HepG2 (cell line): ENCODE measurements around the gene KBTBD3. TPM values are rescaled to one million over a fixed set of nuclear protein-coding genes. Genes with fewer than 3 reads are reported as not detected.

ENCODE experiments used
- CCDC6 ChIP-seq: sonication (generic); formaldehyde crosslinking; IDR thresholded peaks from 2 replicates; pipeline ENCODE4 v1.8.1; 2022; ENCODE audit warnings: mild to moderate bottlenecking, missing genetic modification reagents, moderate library complexity
- HDAC6 ChIP-seq: fragments of 200-600 bp; sonication (generic); IDR thresholded peaks from 2 replicates; pipeline ENCODE4 v1.7.0; 2017; ENCODE audit warnings: mild to moderate bottlenecking, antibody characterized with exemption, low read length, low read depth
- HES4 ChIP-seq: sonication (generic); formaldehyde crosslinking; IDR thresholded peaks from 2 replicates; pipeline ENCODE4 v1.9.0; 2021; ENCODE audit warnings: mild to moderate bottlenecking, missing genetic modification reagents, borderline replicate concordance
- MZF1 ChIP-seq: sonication (generic); formaldehyde crosslinking; IDR thresholded peaks from 2 replicates; pipeline ENCODE4 v1.8.1; 2023; ENCODE audit warnings: mild to moderate bottlenecking, missing genetic modification reagents, borderline replicate concordance
- RBAK ChIP-seq: sonication (generic); formaldehyde crosslinking; IDR thresholded peaks from 2 replicates; pipeline ENCODE4 v1.5.1; 2020; ENCODE audit warnings: mild to moderate bottlenecking, missing genetic modification reagents
- THAP11 ChIP-seq: IDR thresholded peaks from 2 replicates; pipeline ENCODE4 v1.6.1; 2016; ENCODE audit warnings: missing biosample characterization, missing genetic modification reagents
- ZNF33B ChIP-seq: sonication (generic); formaldehyde crosslinking; IDR thresholded peaks from 2 replicates; pipeline ENCODE4 v1.5.1; 2020; ENCODE audit warnings: mild to moderate bottlenecking, missing genetic modification reagents
- ZNF501 ChIP-seq: sonication (generic); formaldehyde crosslinking; IDR thresholded peaks from 2 replicates; pipeline ENCODE4 v1.5.1; 2020; ENCODE audit warnings: mild to moderate bottlenecking, moderate library complexity, missing genetic modification reagents
- ZNF546 ChIP-seq: sonication (generic); formaldehyde crosslinking; conservative IDR thresholded peaks from 2 replicates; pipeline ENCODE4 v1.8.1; 2023; ENCODE audit warnings: mild to moderate bottlenecking, missing genetic modification reagents
- ZNF605 ChIP-seq: sonication (generic); formaldehyde crosslinking; IDR thresholded peaks from 2 replicates; pipeline ENCODE4 v1.8.0; 2022; ENCODE audit warnings: mild to moderate bottlenecking, missing genetic modification reagents
- ZNF782 ChIP-seq: sonication (generic); formaldehyde crosslinking; IDR thresholded peaks from 2 replicates; pipeline ENCODE4 v1.4.0; 2020; ENCODE audit warnings: missing genetic modification reagents, mild to moderate bottlenecking, borderline replicate concordance
- ZNF878 ChIP-seq: sonication (generic); formaldehyde crosslinking; IDR thresholded peaks from 2 replicates; pipeline ENCODE4 v1.8.1; 2023; ENCODE audit warnings: mild to moderate bottlenecking, missing genetic modification reagents, moderate library complexity
- polyA plus RNA-seq, 8 experiments: library from polyadenylated mRNA; depleted of rRNA in 3 of 8; stranded (reverse) in 7 of 8; unstranded in 1 of 8; fragments of >200 nt; fragmentation: Illumina TruSeq in 4 of 8; extraction: Trizol in 4 of 8; gene quantifications; 2 replicates each; pipeline versions ENCODE4 v1.2.1 to v1.2.3, GENCODE V29; 2011 to 2016; ENCODE audit warnings: low read depth in 4 of 8, missing spikeins in 1 of 8, mixed read lengths in 1 of 8; ENCODE audit not compliant: insufficient read depth in 1 of 8
- total RNA-seq, 5 experiments: library from RNA; depleted of rRNA; stranded (reverse); fragments of >200 nt; fragmentation: Illumina TruSeq; extraction: Trizol; gene quantifications; 2 replicates each; pipeline ENCODE4 v1.2.3, GENCODE V29; 2016; ENCODE audit warnings: low read depth in 1 of 5
- TF ChIP-seq, protein P1 (sequence below): IDR thresholded peaks from 2 replicates; pipeline ENCODE4 v1.6.1; 2016; ENCODE audit warnings: mild to moderate bottlenecking
- TF ChIP-seq, protein P2 (sequence below): sonication (generic); formaldehyde crosslinking; IDR thresholded peaks from 2 replicates; pipeline ENCODE4 v1.4.0; 2020; ENCODE audit warnings: missing genetic modification reagents
- TF ChIP-seq, protein P3 (sequence below): sonication (generic); formaldehyde crosslinking; IDR thresholded peaks from 2 replicates; pipeline ENCODE4 v1.5.0; 2020; ENCODE audit warnings: missing genetic modification reagents
- TF ChIP-seq, protein P4 (sequence below): sonication (generic); formaldehyde crosslinking; conservative IDR thresholded peaks from 2 replicates; pipeline ENCODE4 v1.8.1; 2023; ENCODE audit warnings: missing genetic modification reagents
- TF ChIP-seq, protein P5 (sequence below): sonication (generic); formaldehyde crosslinking; IDR thresholded peaks from 2 replicates; pipeline ENCODE4 v1.5.1; 2020; ENCODE audit warnings: mild to moderate bottlenecking, moderate library complexity, missing genetic modification reagents

KBTBD3 gene
- total and polyA plus RNA-seq, 2 of the 13 experiments (the other 11 are each of a cell fraction or from before 2014, with no cell fraction given): 1.8 to 7.4 TPM

DNA sequence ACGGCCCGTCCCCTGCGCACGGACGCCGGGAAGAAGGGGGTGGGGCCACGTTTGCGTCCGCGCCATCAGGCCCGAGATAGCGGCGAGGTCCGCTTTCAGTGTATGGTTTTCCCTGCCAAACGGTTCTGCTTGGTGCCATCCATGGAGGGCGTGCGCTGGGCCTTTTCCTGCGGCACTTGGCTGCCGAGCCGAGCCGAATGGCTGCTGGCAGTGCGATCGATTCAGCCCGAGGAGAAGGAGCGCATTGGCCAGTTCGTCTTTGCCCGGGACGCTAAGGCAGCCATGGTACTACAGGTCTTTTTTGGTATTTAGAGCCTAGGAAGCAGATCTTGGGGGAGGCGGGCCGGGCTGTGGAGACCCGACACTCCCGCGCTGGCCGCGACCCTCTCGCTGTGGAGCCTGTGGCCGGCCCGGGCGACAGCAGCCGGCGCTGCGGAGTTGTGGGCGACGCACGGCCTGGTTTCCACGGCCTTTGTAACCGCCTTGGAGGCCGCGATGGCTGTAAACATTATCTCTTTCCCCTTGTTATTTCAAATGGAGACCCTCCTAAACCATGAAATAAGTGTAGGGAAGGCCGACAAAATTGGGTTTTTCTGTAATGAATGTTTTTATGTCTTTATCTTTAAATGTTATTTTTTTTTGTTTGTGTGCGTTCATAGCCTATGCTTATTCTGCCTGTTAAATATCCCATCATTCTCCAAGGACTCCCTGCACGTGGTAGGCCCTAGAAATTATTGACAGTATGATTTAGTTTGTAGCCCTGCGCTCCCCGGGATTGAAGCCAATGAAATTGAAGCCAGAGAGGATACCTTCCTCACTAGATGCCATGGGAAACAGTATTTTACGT is 685 bp upstream of the KBTBD3 start, which contains the start of gene AASDHPPT (continued):
- TF ChIP-seq, protein P1, sequence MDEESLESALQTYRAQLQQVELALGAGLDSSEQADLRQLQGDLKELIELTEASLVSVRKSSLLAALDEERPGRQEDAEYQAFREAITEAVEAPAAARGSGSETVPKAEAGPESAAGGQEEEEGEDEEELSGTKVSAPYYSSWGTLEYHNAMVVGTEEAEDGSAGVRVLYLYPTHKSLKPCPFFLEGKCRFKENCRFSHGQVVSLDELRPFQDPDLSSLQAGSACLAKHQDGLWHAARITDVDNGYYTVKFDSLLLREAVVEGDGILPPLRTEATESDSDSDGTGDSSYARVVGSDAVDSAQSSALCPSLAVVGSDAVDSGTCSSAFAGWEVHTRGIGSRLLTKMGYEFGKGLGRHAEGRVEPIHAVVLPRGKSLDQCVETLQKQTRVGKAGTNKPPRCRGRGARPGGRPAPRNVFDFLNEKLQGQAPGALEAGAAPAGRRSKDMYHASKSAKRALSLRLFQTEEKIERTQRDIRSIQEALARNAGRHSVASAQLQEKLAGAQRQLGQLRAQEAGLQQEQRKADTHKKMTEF (CRISPR knock-in tag): peak; percentile 80; the same call in 1 of the 2 replicates
- peak; percentile 50; the same call in 1 of the 2 replicates for TF ChIP-seq CCDC6 (CRISPR knock-in tag)
- TF ChIP-seq, protein P2, sequence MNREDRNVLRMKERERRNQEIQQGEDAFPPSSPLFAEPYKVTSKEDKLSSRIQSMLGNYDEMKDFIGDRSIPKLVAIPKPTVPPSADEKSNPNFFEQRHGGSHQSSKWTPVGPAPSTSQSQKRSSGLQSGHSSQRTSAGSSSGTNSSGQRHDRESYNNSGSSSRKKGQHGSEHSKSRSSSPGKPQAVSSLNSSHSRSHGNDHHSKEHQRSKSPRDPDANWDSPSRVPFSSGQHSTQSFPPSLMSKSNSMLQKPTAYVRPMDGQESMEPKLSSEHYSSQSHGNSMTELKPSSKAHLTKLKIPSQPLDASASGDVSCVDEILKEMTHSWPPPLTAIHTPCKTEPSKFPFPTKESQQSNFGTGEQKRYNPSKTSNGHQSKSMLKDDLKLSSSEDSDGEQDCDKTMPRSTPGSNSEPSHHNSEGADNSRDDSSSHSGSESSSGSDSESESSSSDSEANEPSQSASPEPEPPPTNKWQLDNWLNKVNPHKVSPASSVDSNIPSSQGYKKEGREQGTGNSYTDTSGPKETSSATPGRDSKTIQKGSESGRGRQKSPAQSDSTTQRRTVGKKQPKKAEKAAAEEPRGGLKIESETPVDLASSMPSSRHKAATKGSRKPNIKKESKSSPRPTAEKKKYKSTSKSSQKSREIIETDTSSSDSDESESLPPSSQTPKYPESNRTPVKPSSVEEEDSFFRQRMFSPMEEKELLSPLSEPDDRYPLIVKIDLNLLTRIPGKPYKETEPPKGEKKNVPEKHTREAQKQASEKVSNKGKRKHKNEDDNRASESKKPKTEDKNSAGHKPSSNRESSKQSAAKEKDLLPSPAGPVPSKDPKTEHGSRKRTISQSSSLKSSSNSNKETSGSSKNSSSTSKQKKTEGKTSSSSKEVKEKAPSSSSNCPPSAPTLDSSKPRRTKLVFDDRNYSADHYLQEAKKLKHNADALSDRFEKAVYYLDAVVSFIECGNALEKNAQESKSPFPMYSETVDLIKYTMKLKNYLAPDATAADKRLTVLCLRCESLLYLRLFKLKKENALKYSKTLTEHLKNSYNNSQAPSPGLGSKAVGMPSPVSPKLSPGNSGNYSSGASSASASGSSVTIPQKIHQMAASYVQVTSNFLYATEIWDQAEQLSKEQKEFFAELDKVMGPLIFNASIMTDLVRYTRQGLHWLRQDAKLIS (CRISPR knock-in tag): peak; percentile 52; the same call in 1 of the 2 replicates
- TF ChIP-seq, protein P3, sequence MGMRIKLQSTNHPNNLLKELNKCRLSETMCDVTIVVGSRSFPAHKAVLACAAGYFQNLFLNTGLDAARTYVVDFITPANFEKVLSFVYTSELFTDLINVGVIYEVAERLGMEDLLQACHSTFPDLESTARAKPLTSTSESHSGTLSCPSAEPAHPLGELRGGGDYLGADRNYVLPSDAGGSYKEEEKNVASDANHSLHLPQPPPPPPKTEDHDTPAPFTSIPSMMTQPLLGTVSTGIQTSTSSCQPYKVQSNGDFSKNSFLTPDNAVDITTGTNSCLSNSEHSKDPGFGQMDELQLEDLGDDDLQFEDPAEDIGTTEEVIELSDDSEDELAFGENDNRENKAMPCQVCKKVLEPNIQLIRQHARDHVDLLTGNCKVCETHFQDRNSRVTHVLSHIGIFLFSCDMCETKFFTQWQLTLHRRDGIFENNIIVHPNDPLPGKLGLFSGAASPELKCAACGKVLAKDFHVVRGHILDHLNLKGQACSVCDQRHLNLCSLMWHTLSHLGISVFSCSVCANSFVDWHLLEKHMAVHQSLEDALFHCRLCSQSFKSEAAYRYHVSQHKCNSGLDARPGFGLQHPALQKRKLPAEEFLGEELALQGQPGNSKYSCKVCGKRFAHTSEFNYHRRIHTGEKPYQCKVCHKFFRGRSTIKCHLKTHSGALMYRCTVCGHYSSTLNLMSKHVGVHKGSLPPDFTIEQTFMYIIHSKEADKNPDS (CRISPR knock-in tag): 0 out of 2 replicates have a peak, but pooled peaks have one; percentile 48
- TF ChIP-seq ZNF605 (CRISPR knock-in tag): peak; percentile 26; the same call in 1 of the 2 replicates
- TF ChIP-seq THAP11: peak; percentile 62
- peak; percentile 70; the same call in 1 of the 2 replicates for TF ChIP-seq ZNF501
- TF ChIP-seq, protein P4, sequence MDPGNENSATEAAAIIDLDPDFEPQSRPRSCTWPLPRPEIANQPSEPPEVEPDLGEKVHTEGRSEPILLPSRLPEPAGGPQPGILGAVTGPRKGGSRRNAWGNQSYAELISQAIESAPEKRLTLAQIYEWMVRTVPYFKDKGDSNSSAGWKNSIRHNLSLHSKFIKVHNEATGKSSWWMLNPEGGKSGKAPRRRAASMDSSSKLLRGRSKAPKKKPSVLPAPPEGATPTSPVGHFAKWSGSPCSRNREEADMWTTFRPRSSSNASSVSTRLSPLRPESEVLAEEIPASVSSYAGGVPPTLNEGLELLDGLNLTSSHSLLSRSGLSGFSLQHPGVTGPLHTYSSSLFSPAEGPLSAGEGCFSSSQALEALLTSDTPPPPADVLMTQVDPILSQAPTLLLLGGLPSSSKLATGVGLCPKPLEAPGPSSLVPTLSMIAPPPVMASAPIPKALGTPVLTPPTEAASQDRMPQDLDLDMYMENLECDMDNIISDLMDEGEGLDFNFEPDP: 0 out of 2 replicates have a peak, but pooled peaks have one; percentile 78
- 0 out of 2 replicates have a peak, but pooled peaks have one; percentile 68 for TF ChIP-seq MZF1 (CRISPR knock-in tag)
- TF ChIP-seq ZNF782 (CRISPR knock-in tag): peak; percentile 74
- 0 out of 2 replicates have a peak, but pooled peaks have one; percentile 53 for TF ChIP-seq ZNF33B (CRISPR knock-in tag)
- TF ChIP-seq HES4 (CRISPR knock-in tag): peak; percentile 87; the same call in 1 of the 2 replicates
- TF ChIP-seq ZNF546 (CRISPR knock-in tag): 0 out of 2 replicates have a peak, but pooled peaks have one; percentile 16
- TF ChIP-seq HDAC6: no peak
- 0 out of 2 replicates have a peak, but pooled peaks have one; percentile 59 for TF ChIP-seq RBAK (CRISPR knock-in tag)
- TF ChIP-seq ZNF878 (CRISPR knock-in tag): peak; percentile 69; the same call in 1 of the 2 replicates
- TF ChIP-seq, protein P5, sequence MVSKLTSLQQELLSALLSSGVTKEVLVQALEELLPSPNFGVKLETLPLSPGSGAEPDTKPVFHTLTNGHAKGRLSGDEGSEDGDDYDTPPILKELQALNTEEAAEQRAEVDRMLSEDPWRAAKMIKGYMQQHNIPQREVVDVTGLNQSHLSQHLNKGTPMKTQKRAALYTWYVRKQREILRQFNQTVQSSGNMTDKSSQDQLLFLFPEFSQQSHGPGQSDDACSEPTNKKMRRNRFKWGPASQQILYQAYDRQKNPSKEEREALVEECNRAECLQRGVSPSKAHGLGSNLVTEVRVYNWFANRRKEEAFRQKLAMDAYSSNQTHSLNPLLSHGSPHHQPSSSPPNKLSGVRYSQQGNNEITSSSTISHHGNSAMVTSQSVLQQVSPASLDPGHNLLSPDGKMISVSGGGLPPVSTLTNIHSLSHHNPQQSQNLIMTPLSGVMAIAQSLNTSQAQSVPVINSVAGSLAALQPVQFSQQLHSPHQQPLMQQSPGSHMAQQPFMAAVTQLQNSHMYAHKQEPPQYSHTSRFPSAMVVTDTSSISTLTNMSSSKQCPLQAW: 0 out of 2 replicates have a peak, but pooled peaks have one; percentile 32
